ENCODE results near the gene PC.
"Not testable (repeated sequence)": the region's sequence is repeated elsewhere in the genome, so short reads cannot be mapped to it uniquely, and the experiment has no call there.

Gene PC

GRCh38 chr11:66834539-66834845 lies 123.7 kb downstream of the PC start:
- DNase-seq (ENCODE audit: insufficient read length, low spot score) (no peak), FAIRE-seq (no peak)
- no peak for TF ChIP-seq POU2F2 (IDR thresholded peaks at IDR 0.05; ENCODE audit: low read depth, low read length)

- FAIRE-seq = not testable (repeated sequence)
Observed at GRCh38 chr11:66824573-66824972, 133.6 kb downstream of the PC start.

GRCh38 chr11:66823700-66824099 lies 134.5 kb downstream of the PC start:
- TF ChIP-seq TAF1 (IDR thresholded peaks at IDR 0.05; ENCODE audit: low read depth, low read length) = no peak
- TF ChIP-seq POU2F2 (IDR thresholded peaks at IDR 0.05; ENCODE audit: low read depth, low read length) = no peak
- TF ChIP-seq POLR2AphosphoS5 (IDR thresholded peaks at IDR 0.05; ENCODE audit: low read depth, low read length) = no peak
- TF ChIP-seq SPI1 (IDR thresholded peaks at IDR 0.05; ENCODE audit: low read depth, low read length) = no peak
- TF ChIP-seq PAX5 (IDR thresholded peaks at IDR 0.05; ENCODE audit: insufficient read depth, low read length, severe bottlenecking) = no peak
- TF ChIP-seq POLR2A (IDR thresholded peaks at IDR 0.05; ENCODE audit: low read depth, low read length) = no peak
- DNase-seq (ENCODE audit: insufficient read length, low spot score) (no peak), FAIRE-seq (no peak)

More at GRCh38 chr11:66824573-66824972, 133.6 kb downstream of the PC start:
- DNase-seq (ENCODE audit: insufficient read length, low spot score) = not testable (repeated sequence)

GRCh38 chr11:66820901-66821300 lies 137.3 kb downstream of the PC start:
- TF ChIP-seq PAX5 (IDR thresholded peaks at IDR 0.05; ENCODE audit: insufficient read depth, low read length, severe bottlenecking) (no peak), SPI1 (IDR thresholded peaks at IDR 0.05; ENCODE audit: low read depth, low read length) (no peak), POLR2AphosphoS5 (IDR thresholded peaks at IDR 0.05; ENCODE audit: low read depth, low read length) (no peak), POU2F2 (IDR thresholded peaks at IDR 0.05; ENCODE audit: low read depth, low read length) (no peak)
- no peak for FAIRE-seq
- no peak for DNase-seq (ENCODE audit: insufficient read length, low spot score)

DNA sequence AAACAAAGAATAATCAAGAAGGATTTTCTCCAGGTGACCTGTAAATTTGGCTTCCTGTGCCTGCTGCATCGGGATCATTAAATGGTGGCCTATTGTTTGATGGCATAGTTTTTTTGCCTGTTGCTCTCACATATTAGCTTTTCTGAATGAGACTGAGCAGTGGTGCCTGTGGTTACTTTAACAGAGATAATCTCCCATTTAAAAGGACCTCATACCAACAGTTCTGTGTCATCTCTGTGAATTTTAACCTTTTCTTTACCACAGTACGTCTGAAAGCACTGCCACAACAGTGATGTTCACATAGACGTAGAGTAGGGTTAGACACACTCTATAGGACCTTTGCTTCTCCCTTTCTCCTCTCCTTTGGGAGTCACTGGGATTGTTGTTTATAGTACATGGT lies 137.8 kb downstream of the PC start:
- no peak for DNase-seq (ENCODE audit: insufficient read length, low spot score)
- no peak for FAIRE-seq
- TF ChIP-seq POU2F2 (IDR thresholded peaks at IDR 0.05; ENCODE audit: low read depth, low read length) (no peak), TAF1 (IDR thresholded peaks at IDR 0.05; ENCODE audit: low read depth, low read length) (no peak), PAX5 (IDR thresholded peaks at IDR 0.05; ENCODE audit: insufficient read depth, low read length, severe bottlenecking) (no peak), POLR2AphosphoS5 (IDR thresholded peaks at IDR 0.05; ENCODE audit: low read depth, low read length) (no peak), SPI1 (IDR thresholded peaks at IDR 0.05; ENCODE audit: low read depth, low read length) (no peak), POLR2A (IDR thresholded peaks at IDR 0.05; ENCODE audit: low read depth, low read length) (no peak)

- TF ChIP-seq POLR2A (IDR thresholded peaks at IDR 0.05; ENCODE audit: low read depth, low read length) = no peak
- no peak for TF ChIP-seq POLR2AphosphoS5 (IDR thresholded peaks at IDR 0.05; ENCODE audit: low read depth, low read length)
- no peak for TF ChIP-seq TAF1 (IDR thresholded peaks at IDR 0.05; ENCODE audit: low read depth, low read length)
- no peak for TF ChIP-seq POU2F2 (IDR thresholded peaks at IDR 0.05; ENCODE audit: low read depth, low read length)
- no peak for TF ChIP-seq SPI1 (IDR thresholded peaks at IDR 0.05; ENCODE audit: low read depth, low read length)
- TF ChIP-seq PAX5 (IDR thresholded peaks at IDR 0.05; ENCODE audit: insufficient read depth, low read length, severe bottlenecking) = no peak
- DNase-seq (ENCODE audit: insufficient read length, low spot score) (no peak), FAIRE-seq (no peak)
Observed at GRCh38 chr11:66818231-66818955, 139.8 kb downstream of the PC start.

- TF ChIP-seq POU2F2 (IDR thresholded peaks at IDR 0.05; ENCODE audit: low read depth, low read length) (no peak), PAX5 (IDR thresholded peaks at IDR 0.05; ENCODE audit: insufficient read depth, low read length, severe bottlenecking) (no peak)
- DNase-seq (ENCODE audit: insufficient read length, low spot score) (no peak), FAIRE-seq (no peak)
Observed at GRCh38 chr11:66815646-66816045, 142.5 kb downstream of the PC start.

DNA sequence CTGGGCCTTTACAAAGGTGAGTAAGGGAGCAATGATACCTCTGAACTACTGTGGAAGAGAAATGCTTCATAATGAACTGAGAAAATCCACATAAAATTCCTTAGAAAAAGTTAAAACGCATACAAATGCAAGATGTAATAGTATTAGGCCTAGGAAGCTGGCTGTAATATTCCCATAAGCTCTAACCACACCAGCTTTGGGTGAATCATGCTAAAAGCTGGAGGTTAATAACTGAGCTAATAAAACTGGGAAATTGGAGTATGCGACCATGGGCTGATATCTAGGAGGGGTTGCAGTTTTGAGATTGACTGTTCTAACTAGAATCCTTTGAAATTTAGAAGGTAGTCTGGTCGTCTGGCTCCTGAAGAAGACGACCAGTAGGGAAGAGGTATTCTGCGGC lies 143.5 kb downstream of the PC start:
- no peak for TF ChIP-seq PAX5 (IDR thresholded peaks at IDR 0.05; ENCODE audit: insufficient read depth, low read length, severe bottlenecking)
- TF ChIP-seq SPI1 (IDR thresholded peaks at IDR 0.05; ENCODE audit: low read depth, low read length) = no peak
- no peak for TF ChIP-seq POLR2A (IDR thresholded peaks at IDR 0.05; ENCODE audit: low read depth, low read length)
- no peak for TF ChIP-seq TAF1 (IDR thresholded peaks at IDR 0.05; ENCODE audit: low read depth, low read length)
- TF ChIP-seq POU2F2 (IDR thresholded peaks at IDR 0.05; ENCODE audit: low read depth, low read length) = no peak
- TF ChIP-seq POLR2AphosphoS5 (IDR thresholded peaks at IDR 0.05; ENCODE audit: low read depth, low read length) = no peak
- no peak for FAIRE-seq
- DNase-seq (ENCODE audit: insufficient read length, low spot score) = no peak

DNA sequence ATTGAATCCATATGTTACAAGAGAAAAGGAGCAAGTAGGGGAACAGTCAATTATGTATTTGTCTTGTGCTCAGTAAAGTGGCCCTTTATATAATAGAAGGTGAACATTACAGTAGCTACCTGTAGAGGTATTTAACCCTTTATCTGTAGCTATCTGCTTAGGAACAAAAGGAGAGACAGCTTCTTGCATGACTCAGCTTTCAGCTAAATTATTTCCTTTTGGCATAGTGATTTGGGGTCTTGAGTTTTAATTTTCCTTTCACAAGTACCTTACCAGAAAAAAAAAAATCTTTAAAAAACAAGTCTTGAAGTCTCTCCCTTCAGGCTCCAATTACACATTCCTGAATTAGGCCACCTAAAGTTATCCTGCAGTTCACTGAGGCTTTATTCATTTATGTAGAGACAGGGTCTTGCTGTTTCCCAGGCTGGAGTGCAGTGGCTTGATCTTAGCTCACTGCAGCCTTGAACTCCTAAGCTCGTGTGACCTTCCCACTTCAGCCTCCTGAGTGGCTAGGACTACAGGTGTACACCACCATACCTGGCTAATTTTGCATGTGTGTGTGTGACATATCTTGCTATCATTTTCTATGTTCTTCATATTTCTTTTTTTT lies 147.5 kb downstream of the PC start:
- FAIRE-seq = no peak
- DNase-seq (ENCODE audit: insufficient read length, low spot score) = no peak
- TF ChIP-seq POLR2AphosphoS5 (IDR thresholded peaks at IDR 0.05; ENCODE audit: low read depth, low read length) (no peak), PAX5 (IDR thresholded peaks at IDR 0.05; ENCODE audit: insufficient read depth, low read length, severe bottlenecking) (no peak), POU2F2 (IDR thresholded peaks at IDR 0.05; ENCODE audit: low read depth, low read length) (no peak)

DNA sequence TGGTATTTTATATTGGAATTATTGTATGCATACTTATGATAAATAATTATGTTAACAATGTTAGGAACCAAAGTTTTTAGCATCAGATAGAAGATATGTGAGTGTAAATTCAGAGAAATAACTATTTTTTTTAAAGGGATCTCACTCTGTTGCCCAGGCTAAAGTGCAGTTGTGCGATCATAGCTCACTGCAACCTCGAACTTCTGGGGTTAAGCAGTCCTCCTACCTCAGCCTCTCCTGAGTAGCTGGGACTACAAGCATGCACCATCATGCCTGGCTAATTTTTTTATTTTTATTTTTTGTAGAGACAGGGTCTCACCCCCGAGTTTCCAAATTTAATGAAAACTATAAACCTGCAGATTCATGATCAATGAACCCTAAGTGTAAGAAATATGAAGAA lies 148.6 kb downstream of the PC start:
- TF ChIP-seq POU2F2 (IDR thresholded peaks at IDR 0.05; ENCODE audit: low read depth, low read length) = no peak
- no peak for TF ChIP-seq PAX5 (IDR thresholded peaks at IDR 0.05; ENCODE audit: insufficient read depth, low read length, severe bottlenecking)
- TF ChIP-seq SPI1 (IDR thresholded peaks at IDR 0.05; ENCODE audit: low read depth, low read length) = no peak
- TF ChIP-seq TAF1 (IDR thresholded peaks at IDR 0.05; ENCODE audit: low read depth, low read length) = no peak
- TF ChIP-seq POLR2AphosphoS5 (IDR thresholded peaks at IDR 0.05; ENCODE audit: low read depth, low read length) = no peak
- no peak for TF ChIP-seq POLR2A (IDR thresholded peaks at IDR 0.05; ENCODE audit: low read depth, low read length)
- DNase-seq (ENCODE audit: insufficient read length, low spot score) = no peak
- no peak for FAIRE-seq

Measured in GM12891 (cell line).